Activated CD8-positive, alpha-beta T cell treated with anti-CD3 and anti-CD28 coated beads for 36 hours (primary cell): Measurements from ENCODE around the gene CACNB1. TPM values are rescaled to one million over a fixed set of nuclear protein-coding genes. Genes with fewer than 3 reads are reported as not detected.

Experiments
- ATAC-seq: fragments of 200-7000 bp; cut with Tn5 transposase; one replicate; pipeline ENCODE4 v1.10.0; 2021; ENCODE audit warnings: mild to moderate bottlenecking, moderate library complexity
- CTCF ChIA-PET: fragments of 350-600 bp; sonication (Branson Sonifier 250); formaldehyde crosslinking; loops from one replicate; lab custom pipeline; 2021; ENCODE audit warnings: antibody characterized with exemption; lab: Charles Lee
- POLR2A ChIA-PET: fragments of 350-600 bp; sonication (Branson Sonifier 250); formaldehyde crosslinking; loops from one replicate; lab custom pipeline; 2021; ENCODE audit warnings: antibody characterized with exemption; lab: Charles Lee
- DNase-seq: peaks from one replicate; pipeline ENCODE4 v3.0.0-alpha.2; 2020
- H3K27ac Mint-ChIP-seq: one replicate; pipeline ENCODE4 v1.8.0; 2021; ENCODE audit warnings: mild to moderate bottlenecking, mixed read lengths
- H3K27me3 Mint-ChIP-seq: one replicate; pipeline ENCODE4 v1.8.0; 2021; ENCODE audit warnings: mixed read lengths
- H3K36me3 Mint-ChIP-seq: one replicate; pipeline ENCODE4 v1.8.0; 2021; ENCODE audit warnings: low read depth, mixed read lengths
- H3K4me1 Mint-ChIP-seq: one replicate; pipeline ENCODE4 v1.8.0; 2021; ENCODE audit warnings: low read depth, mixed read lengths
- H3K4me3 Mint-ChIP-seq: one replicate; pipeline ENCODE4 v1.8.0; 2021; ENCODE audit warnings: mild to moderate bottlenecking, moderate library complexity, mixed read lengths
- H3K9me3 Mint-ChIP-seq: one replicate; pipeline ENCODE4 v1.8.0; 2021; ENCODE audit warnings: mixed read lengths
- intact Hi-C: fragments of 100-400 bp; cut with micrococcal nuclease; formaldehyde crosslinking; loops from one replicate; pipeline ENCODE4 v1.10.0; 2022
- total RNA-seq, 2 experiments: library from RNA; stranded (reverse); gene quantifications; one replicate each; pipeline ENCODE4 v1.2.3, GENCODE V29; 2021
- TF ChIP-seq, protein P1 (sequence below): fragments of 200-600 bp; IDR thresholded peaks from one replicate; pipeline ENCODE4 v1.8.0; 2022; ENCODE audit warnings: antibody characterized with exemption, mild to moderate bottlenecking

CACNB1 gene
- total RNA-seq, 2 experiments from 2014 or later, result 13.1 to 14.2 TPM

DNA sequence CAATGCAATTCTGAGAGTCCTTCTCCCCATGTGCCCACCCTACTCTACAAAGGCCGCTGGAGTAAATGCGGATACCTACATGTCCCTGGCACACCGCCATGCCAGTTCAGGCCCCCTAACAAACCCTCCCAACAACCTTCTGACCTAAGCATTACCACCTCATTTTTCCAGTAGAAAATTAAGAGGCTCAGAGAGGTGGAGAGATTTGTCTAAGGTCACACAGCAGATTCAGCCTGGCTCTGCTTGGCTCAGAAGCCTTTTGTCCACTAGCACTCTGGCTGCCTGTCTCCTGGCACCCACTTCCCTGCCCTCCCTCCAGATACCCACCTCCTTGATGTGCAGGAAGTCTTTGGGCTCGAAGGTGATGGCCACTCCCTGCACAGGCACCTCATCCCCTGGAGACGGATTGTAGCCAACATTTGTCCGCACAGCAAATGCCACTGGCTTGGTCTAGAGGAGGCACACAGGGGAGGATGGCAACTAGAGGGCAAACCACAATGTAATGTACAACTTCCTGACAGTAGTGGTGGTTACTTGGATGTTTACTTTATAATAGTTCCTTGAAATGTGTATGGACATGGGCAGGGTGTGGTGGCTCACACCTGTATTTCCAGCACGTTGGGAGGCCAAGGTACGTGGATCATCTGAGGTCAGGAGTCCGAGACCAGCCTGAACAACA is 10.2 kb downstream of the CACNB1 start:
- H3K27me3 Mint-ChIP-seq, result no peaks in the 10 kb centered on the region
- intact Hi-C loops, result no loop called here
- H3K4me1 Mint-ChIP-seq, result no peaks in the 10 kb centered on the region
- CTCF ChIA-PET, result interaction anchor here (1.3 to 4.9 kb wide), 2 partner anchors 13 to 23 kb away, joined by 3 to 18 read pairs; no protein-coding TSS in a partner anchor
- POLR2A ChIA-PET, result interaction anchor here (1.2 to 1.4 kb wide), 2 partner anchors 13 to 15 kb away, joined by 3 to 6 read pairs; no protein-coding TSS in a partner anchor
- ATAC-seq (no peak), DNase-seq (no peak)
- no peaks in the 10 kb centered on the region for H3K9me3 Mint-ChIP-seq
- peaks cover 18% of the 10 kb centered on the region for H3K36me3 Mint-ChIP-seq
- TF ChIP-seq, protein P1, sequence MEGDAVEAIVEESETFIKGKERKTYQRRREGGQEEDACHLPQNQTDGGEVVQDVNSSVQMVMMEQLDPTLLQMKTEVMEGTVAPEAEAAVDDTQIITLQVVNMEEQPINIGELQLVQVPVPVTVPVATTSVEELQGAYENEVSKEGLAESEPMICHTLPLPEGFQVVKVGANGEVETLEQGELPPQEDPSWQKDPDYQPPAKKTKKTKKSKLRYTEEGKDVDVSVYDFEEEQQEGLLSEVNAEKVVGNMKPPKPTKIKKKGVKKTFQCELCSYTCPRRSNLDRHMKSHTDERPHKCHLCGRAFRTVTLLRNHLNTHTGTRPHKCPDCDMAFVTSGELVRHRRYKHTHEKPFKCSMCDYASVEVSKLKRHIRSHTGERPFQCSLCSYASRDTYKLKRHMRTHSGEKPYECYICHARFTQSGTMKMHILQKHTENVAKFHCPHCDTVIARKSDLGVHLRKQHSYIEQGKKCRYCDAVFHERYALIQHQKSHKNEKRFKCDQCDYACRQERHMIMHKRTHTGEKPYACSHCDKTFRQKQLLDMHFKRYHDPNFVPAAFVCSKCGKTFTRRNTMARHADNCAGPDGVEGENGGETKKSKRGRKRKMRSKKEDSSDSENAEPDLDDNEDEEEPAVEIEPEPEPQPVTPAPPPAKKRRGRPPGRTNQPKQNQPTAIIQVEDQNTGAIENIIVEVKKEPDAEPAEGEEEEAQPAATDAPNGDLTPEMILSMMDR, result no peak
- H3K27ac Mint-ChIP-seq, result no peak overlapping the region
- no peak overlapping the region for H3K4me3 Mint-ChIP-seq

GRCh38 chr17:39186481-39187002 is 10.9 kb downstream of the CACNB1 start:
- Mint-ChIP-seq H3K4me1 (no peaks in the 10 kb centered on the region), H3K4me3 (no peak overlapping the region), H3K27ac (no peak overlapping the region), H3K27me3 (no peaks in the 10 kb centered on the region), H3K36me3 (peaks cover 17% of the 10 kb centered on the region), H3K9me3 (no peaks in the 10 kb centered on the region)
- DNase-seq (no peak), ATAC-seq (no peak)
- intact Hi-C loops, result no loop called here
- TF ChIP-seq, protein P1, result no peak
- POLR2A ChIA-PET, result interaction anchor here (0.8 to 1.4 kb wide), 3 partner anchors 12 to 16 kb away, joined by 3 to 6 read pairs (median 3); partner anchors contain the start of gene RPL19
- CTCF ChIA-PET, result interaction anchor here (0.8 to 4.9 kb wide), 4 partner anchors 12 to 203 kb away, joined by 3 to 18 read pairs (median 3); no protein-coding TSS in a partner anchor

DNA sequence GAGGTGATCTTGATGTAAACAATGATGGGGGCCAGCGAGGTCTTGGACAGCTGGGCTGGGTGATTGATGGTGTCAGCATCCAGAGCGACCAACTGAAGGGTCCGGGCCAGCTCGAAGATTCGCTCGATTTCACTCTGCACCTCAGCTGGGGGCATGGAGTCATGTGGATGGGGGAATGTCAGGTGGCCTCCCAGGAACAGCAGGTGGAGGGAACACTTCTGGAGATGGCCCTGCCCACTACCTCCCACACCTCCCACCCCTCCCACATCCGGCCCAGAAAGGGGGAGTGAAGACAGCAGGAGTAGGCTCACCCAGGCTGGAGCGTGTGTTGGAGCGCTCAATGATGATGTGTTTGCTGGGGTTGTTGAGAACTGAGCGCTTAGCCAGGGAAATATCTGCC is 13.7 kb downstream of the CACNB1 start:
- CTCF ChIA-PET, result interaction anchor here (0.8 to 1.3 kb wide), 2 partner anchors 9 to 19 kb away, joined by 7 to 19 read pairs; no protein-coding TSS in a partner anchor
- Mint-ChIP-seq H3K9me3 (no peaks in the 10 kb centered on the region), H3K4me3 (no peak overlapping the region), H3K36me3 (peaks cover 16% of the 10 kb centered on the region), H3K27ac (no peak overlapping the region), H3K27me3 (no peaks in the 10 kb centered on the region), H3K4me1 (no peaks in the 10 kb centered on the region)
- no peak for ATAC-seq
- intact Hi-C loops, result no loop called here
- DNase-seq, result no peak
- POLR2A ChIA-PET, result interaction anchor here (2.0 kb wide), 1 partner anchor 9 kb away, joined by 6 read pairs; no protein-coding TSS in a partner anchor
- TF ChIP-seq, protein P1, result no peak

DNA sequence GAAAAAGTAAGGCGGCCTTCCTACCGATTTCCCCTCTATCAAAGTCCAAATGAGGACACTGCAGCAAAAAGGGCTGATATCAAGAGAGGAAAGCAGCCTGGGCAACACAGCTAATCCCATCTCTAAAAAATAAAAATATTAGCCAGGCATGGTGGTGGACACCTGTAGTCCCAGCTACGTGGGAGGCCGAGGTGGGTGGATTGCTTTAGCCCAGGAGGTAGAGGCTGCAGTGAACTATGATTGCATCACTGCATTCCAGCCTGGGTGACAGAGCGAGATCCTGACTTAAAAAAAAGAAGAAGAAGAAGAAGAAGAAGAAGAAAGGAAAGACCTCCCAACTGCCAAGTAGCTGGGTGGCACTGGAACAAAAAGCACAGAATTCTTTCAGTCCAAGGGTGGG is 14.4 kb downstream of the CACNB1 start:
- intact Hi-C loops, result no loop called here
- CTCF ChIA-PET, result interaction anchor here (0.8 to 1.3 kb wide), 3 partner anchors 8 to 53 kb away, joined by 4 to 19 read pairs (median 7); no protein-coding TSS in a partner anchor
- no peaks in the 10 kb centered on the region for H3K4me1 Mint-ChIP-seq
- H3K4me3 Mint-ChIP-seq, result no peak overlapping the region
- DNase-seq (no peak), ATAC-seq (no peak)
- peaks cover 16% of the 10 kb centered on the region for H3K36me3 Mint-ChIP-seq
- no peak overlapping the region for H3K27ac Mint-ChIP-seq
- TF ChIP-seq, protein P1, result no peak
- no peaks in the 10 kb centered on the region for H3K9me3 Mint-ChIP-seq
- H3K27me3 Mint-ChIP-seq, result no peaks in the 10 kb centered on the region
- POLR2A ChIA-PET, result interaction anchor here (0.8 to 2.0 kb wide), 4 partner anchors 9 to 21 kb away, joined by 3 to 6 read pairs (median 4); no protein-coding TSS in a partner anchor

DNA sequence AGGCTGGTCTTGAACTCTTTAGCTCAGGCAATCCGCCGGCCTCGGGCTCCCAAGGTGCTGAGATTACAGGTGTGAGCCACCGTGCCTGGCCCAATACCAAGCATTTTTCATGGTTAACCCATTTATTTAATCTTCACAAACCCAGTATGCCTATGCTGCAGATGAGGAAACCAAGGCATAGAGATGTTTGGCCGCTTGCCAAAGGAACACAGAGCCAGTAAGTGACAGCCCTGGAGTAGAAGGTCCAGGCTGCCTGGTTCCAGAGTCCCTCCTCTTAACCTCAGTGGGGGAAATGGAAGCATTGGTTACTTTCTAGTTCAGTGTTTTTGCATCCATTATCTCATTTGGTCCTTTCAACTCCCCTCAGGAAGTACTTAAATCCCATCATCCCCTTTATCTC is 16.2 kb downstream of the CACNB1 start:
- H3K4me3 Mint-ChIP-seq, result no peak overlapping the region
- TF ChIP-seq, protein P1, result no peak
- ChIA-PET POLR2A (no interaction called here), CTCF (no interaction called here)
- ATAC-seq, result no peak
- intact Hi-C loops, result no loop called here
- H3K27me3 Mint-ChIP-seq, result no peaks in the 10 kb centered on the region
- H3K4me1 Mint-ChIP-seq, result no peaks in the 10 kb centered on the region
- DNase-seq, result no peak
- H3K9me3 Mint-ChIP-seq, result no peaks in the 10 kb centered on the region
- no peak overlapping the region for H3K27ac Mint-ChIP-seq
- H3K36me3 Mint-ChIP-seq, result peaks cover 15% of the 10 kb centered on the region
